Ascending aorta (tissue), 2 donors: ENCODE data around the gene CLMP. TPM values are rescaled to one million over a fixed set of nuclear protein-coding genes. Genes with fewer than 3 reads are reported as not detected.
A peak's percentile ranks its signal among the peaks of the same experiment; 100 is the strongest.

ENCODE experiments used
- DNase-seq, 2 donors: peaks; one replicate each; pipeline ENCODE4 v3.0.0-alpha.2; 2019; ENCODE audit warnings: low spot score in 2 of 2
- H3K27ac ChIP-seq, 2 donors: fragments of 200-600 bp; sonication (generic); one replicate each; pipeline ENCODE4 v1.5.1; 2016 to 2017; ENCODE audit warnings: mild to moderate bottlenecking in 1 of 2
- H3K27me3 ChIP-seq: fragments of 200-600 bp; sonication (generic); one replicate; pipeline ENCODE4 v1.5.1; 2017
- H3K36me3 ChIP-seq, 2 donors: fragments of 200-600 bp; sonication (generic); one replicate each; pipeline ENCODE4 v1.5.1; 2016
- H3K4me1 ChIP-seq, 2 donors: fragments of 200-600 bp; sonication (generic); one replicate each; pipeline ENCODE4 v1.5.1; 2016 to 2017; ENCODE audit warnings: mild to moderate bottlenecking in 1 of 2
- H3K4me3 ChIP-seq, 2 donors: fragments of 200-600 bp; sonication (generic); one replicate each; pipeline ENCODE4 v1.5.1; 2016 to 2017; ENCODE audit warnings: mild to moderate bottlenecking in 1 of 2
- H3K9me3 ChIP-seq, 2 donors: fragments of 200-600 bp; sonication (generic); one replicate each; pipeline ENCODE4 v1.5.1; 2016
- CTCF ChIP-seq, 3 experiments: fragments of 200-600 bp in 2 of 3; fragments of 450-650 bp in 1 of 3; sonication (generic) in 2 of 3; IDR thresholded peaks; one replicate each; pipeline ENCODE4 v1.5.1; 2016 to 2019; ENCODE audit warnings: antibody characterized with exemption in 3 of 3, mild to moderate bottlenecking in 1 of 3, moderate library complexity in 1 of 3
- intact Hi-C: fragments of 100-400 bp; cut with DNase I; formaldehyde crosslinking; loops from one replicate; pipeline ENCODE4 v1.15.1; 2023
- total RNA-seq: library from RNA; depleted of rRNA; stranded (reverse); fragments of >200 nt; gene quantifications from one replicate; pipeline ENCODE4 v1.1.0, GENCODE V29; 2016

CLMP gene
- total RNA-seq, 1 donor from 2014 or later, result 70.6 TPM

- no peaks in the 10 kb centered on the region for H3K27me3 ChIP-seq
- peaks cover 3 to 7% of the 10 kb centered on the region in 2 donors for H3K36me3 ChIP-seq
- intact Hi-C loops, result no loop called here
- no peak for TF ChIP-seq CTCF (IDR thresholded peaks at IDR 0.05)
- H3K27ac ChIP-seq, result no peak overlapping the region
- H3K4me1 ChIP-seq, result peaks cover 0 to 14% of the 10 kb centered on the region in 2 donors
- no peak for DNase-seq
- H3K9me3 ChIP-seq, result no peaks in the 10 kb centered on the region
- H3K4me3 ChIP-seq, result no peak overlapping the region
Observed at GRCh38 chr11:123065621-123066020, 129.4 kb downstream of the CLMP start.

GRCh38 chr11:123063826-123064657 is 131.0 kb downstream of the CLMP start:
- no peak for DNase-seq
- Histone ChIP-seq H3K9me3 (no peaks in the 10 kb centered on the region), H3K4me1 (peaks cover 0 to 26% of the 10 kb centered on the region in 2 donors), H3K27ac (peak overlapping the region; percentile 98 to 100), H3K4me3 (peak overlapping the region; percentile 83 to 88), H3K27me3 (no peaks in the 10 kb centered on the region), H3K36me3 (peaks cover 18 to 22% of the 10 kb centered on the region in 2 donors)
- TF ChIP-seq CTCF (IDR thresholded peaks at IDR 0.05), result no peak
- intact Hi-C loops, result loop anchor here (2.0 to 5.0 kb wide), 3 partner anchors 128 to 1771 kb away; partner anchors contain the start of genes JHY and SC5D

- DNase-seq, result peak in 1 of 2 donors; percentile 75
- intact Hi-C loops, result loop anchor here (2.0 to 5.0 kb wide), 3 partner anchors 129 to 1770 kb away; partner anchors contain the start of genes JHY and SC5D
- TF ChIP-seq CTCF (IDR thresholded peaks at IDR 0.05), result no peak
Observed at GRCh38 chr11:123062892-123063825, 131.9 kb downstream of the CLMP start.

GRCh38 chr11:123062158-123062891 is 132.7 kb downstream of the CLMP start:
- DNase-seq, result peak; percentile 99 to 100
- intact Hi-C loops, result loop anchor here (2.0 to 5.0 kb wide), 3 partner anchors 130 to 1770 kb away; partner anchors contain the start of genes JHY and SC5D
- H3K27ac ChIP-seq, result peak overlapping the region; percentile 98 to 100
- TF ChIP-seq CTCF (IDR thresholded peaks at IDR 0.05), result no peak
- H3K4me1 ChIP-seq, result peaks cover 6 to 41% of the 10 kb centered on the region in 2 donors
- peaks cover 35 to 40% of the 10 kb centered on the region in 2 donors for H3K36me3 ChIP-seq
- H3K4me3 ChIP-seq, result peak overlapping the region; percentile 83 to 88
- no peaks in the 10 kb centered on the region for H3K27me3 ChIP-seq
- no peaks in the 10 kb centered on the region for H3K9me3 ChIP-seq

More at GRCh38 chr11:123062892-123063825, 131.9 kb downstream of the CLMP start:
- Histone ChIP-seq H3K27me3 (no peaks in the 10 kb centered on the region), H3K4me3 (peak overlapping the region; percentile 83 to 88), H3K36me3 (peaks cover 26 to 31% of the 10 kb centered on the region in 2 donors), H3K9me3 (no peaks in the 10 kb centered on the region), H3K4me1 (peaks cover 5 to 35% of the 10 kb centered on the region in 2 donors), H3K27ac (peak overlapping the region; percentile 98 to 100)
